Fibroblast of pulmonary artery (primary cell): Measurements from ENCODE around the gene C9orf72.

Source experiments
- DNase-seq: peaks from one replicate; pipeline ENCODE4 v3.0.0-alpha.2; 2010; ENCODE audit warnings: low read depth
- H3K4me3 ChIP-seq: replicated peaks from 2 replicates; pipeline ENCODE4 v1.5.1; 2011; ENCODE audit warnings: low read depth, mild to moderate bottlenecking, control low read depth, low read length, moderate library complexity
- CTCF ChIP-seq: IDR thresholded peaks from 2 replicates; pipeline ENCODE4 v1.5.1; 2011; ENCODE audit warnings: mild to moderate bottlenecking, control low read depth, low read length, inconsistent platforms; ENCODE audit errors: missing control alignments

The C9orf72 gene

GRCh38 chr9:27595733-27596132, 22.5 kb upstream of the C9orf72 start:
- H3K4me3 ChIP-seq, result no peak overlapping the region
- TF ChIP-seq CTCF, result no peak
- DNase-seq, result no peak

- H3K4me3 ChIP-seq, result no peak overlapping the region
- TF ChIP-seq CTCF, result no peak
- no peak for DNase-seq
Observed at GRCh38 chr9:27591672-27592071, 18.4 kb upstream of the C9orf72 start.

GRCh38 chr9:27591093-27591492, 17.8 kb upstream of the C9orf72 start:
- DNase-seq, result no peak
- no peak overlapping the region for H3K4me3 ChIP-seq
- TF ChIP-seq CTCF, result no peak

GRCh38 chr9:27590651-27591050, 17.4 kb upstream of the C9orf72 start:
- no peak for TF ChIP-seq CTCF
- DNase-seq, result no peak
- no peak overlapping the region for H3K4me3 ChIP-seq

GRCh38 chr9:27589462-27589861, 16.2 kb upstream of the C9orf72 start:
- TF ChIP-seq CTCF, result no peak
- no peak for DNase-seq
- no peak overlapping the region for H3K4me3 ChIP-seq

GRCh38 chr9:27586304-27586703, 13.0 kb upstream of the C9orf72 start:
- no peak for DNase-seq
- no peak overlapping the region for H3K4me3 ChIP-seq
- TF ChIP-seq CTCF, result no peak

GRCh38 chr9:27584931-27585330, 11.7 kb upstream of the C9orf72 start:
- no peak for DNase-seq
- no peak overlapping the region for H3K4me3 ChIP-seq
- no peak for TF ChIP-seq CTCF
